ENCODE data around the gene PDE9A. TPM values are rescaled to one million over a fixed set of nuclear protein-coding genes. Genes with fewer than 3 reads are reported as not detected.
A peak's percentile ranks its signal among the peaks of the same experiment; 100 is the strongest.

Gene PDE9A
- total and polyA plus RNA-seq, 2 experiments from 2014 or later, result 6.8 to 14.2 TPM

GRCh38 chr21:42735944-42736343 is 82.5 kb downstream of the PDE9A start:
- no peak for DNase-seq (ENCODE audit: low read depth in 1 of 2, low spot score in 1 of 2)
- Histone ChIP-seq H3K4me1 (ENCODE audit: low read depth) (no peaks in the 10 kb centered on the region), H3K9me3 (ENCODE audit: low read depth) (no peaks in the 10 kb centered on the region), H3K36me3 (no peaks in the 10 kb centered on the region), H3K4me3 (no peak overlapping the region), H3K27me3 (no peaks in the 10 kb centered on the region), H3K27ac (no peak overlapping the region)
- no peak for TF ChIP-seq CTCF (IDR thresholded peaks at IDR 0.05; ENCODE audit: low read depth, low read length)

GRCh38 chr21:42736646-42737350 is 83.4 kb downstream of the PDE9A start:
- Histone ChIP-seq H3K27me3 (no peaks in the 10 kb centered on the region), H3K4me3 (no peak overlapping the region), H3K36me3 (no peaks in the 10 kb centered on the region), H3K27ac (no peak overlapping the region), H3K4me1 (ENCODE audit: low read depth) (no peaks in the 10 kb centered on the region), H3K9me3 (ENCODE audit: low read depth) (no peaks in the 10 kb centered on the region)
- DNase-seq (ENCODE audit: low read depth in 1 of 2, low spot score in 1 of 2), result no peak
- no peak for TF ChIP-seq CTCF (IDR thresholded peaks at IDR 0.05; ENCODE audit: low read depth, low read length)

GRCh38 chr21:42737951-42738590 is 84.7 kb downstream of the PDE9A start:
- no peaks in the 10 kb centered on the region for H3K27me3 ChIP-seq
- no peaks in the 10 kb centered on the region for H3K9me3 ChIP-seq (ENCODE audit: low read depth)
- DNase-seq (ENCODE audit: low read depth in 1 of 2, low spot score in 1 of 2), result peak in 1 of 2 donors; percentile 30
- no peak overlapping the region for H3K27ac ChIP-seq
- H3K36me3 ChIP-seq, result no peaks in the 10 kb centered on the region
- H3K4me3 ChIP-seq, result no peak overlapping the region
- TF ChIP-seq CTCF (IDR thresholded peaks at IDR 0.05; ENCODE audit: low read depth, low read length), result no peak
- no peaks in the 10 kb centered on the region for H3K4me1 ChIP-seq (ENCODE audit: low read depth)

- Histone ChIP-seq H3K36me3 (no peaks in the 10 kb centered on the region), H3K27ac (no peak overlapping the region), H3K4me1 (ENCODE audit: low read depth) (no peaks in the 10 kb centered on the region), H3K9me3 (ENCODE audit: low read depth) (no peaks in the 10 kb centered on the region), H3K27me3 (no peaks in the 10 kb centered on the region), H3K4me3 (no peak overlapping the region)
- TF ChIP-seq CTCF (IDR thresholded peaks at IDR 0.05; ENCODE audit: low read depth, low read length), result no peak
- DNase-seq (ENCODE audit: low read depth in 1 of 2, low spot score in 1 of 2), result peak in 1 of 2 donors; percentile 9
Observed at GRCh38 chr21:42739061-42739931, 85.9 kb downstream of the PDE9A start.

- no peaks in the 10 kb centered on the region for H3K27me3 ChIP-seq
- no peaks in the 10 kb centered on the region for H3K36me3 ChIP-seq
- no peaks in the 10 kb centered on the region for H3K4me1 ChIP-seq (ENCODE audit: low read depth)
- H3K27ac ChIP-seq, result no peak overlapping the region
- no peaks in the 10 kb centered on the region for H3K9me3 ChIP-seq (ENCODE audit: low read depth)
- no peak for TF ChIP-seq CTCF (IDR thresholded peaks at IDR 0.05; ENCODE audit: low read depth, low read length)
- DNase-seq (ENCODE audit: low read depth in 1 of 2, low spot score in 1 of 2), result no peak
- H3K4me3 ChIP-seq, result no peak overlapping the region
Observed at GRCh38 chr21:42740405-42740909, 87.0 kb downstream of the PDE9A start.
